NT2/D1 (cell line): ENCODE measurements around the gene UNC93A.

Experiments used
- DNase-seq: peaks from one replicate; pipeline ENCODE4 v3.0.0-alpha.2; 2011; ENCODE audit warnings: low read depth, low spot score
- H3K27me3 ChIP-seq: 2 replicates; pipeline ENCODE4 v1.6.0; 2011; ENCODE audit warnings: mild to moderate bottlenecking; ENCODE audit not compliant: insufficient read length, insufficient read depth
- H3K36me3 ChIP-seq: 2 replicates; pipeline ENCODE4 v1.6.1; 2011; ENCODE audit warnings: mild to moderate bottlenecking, low read length, mixed read lengths; ENCODE audit not compliant: insufficient read depth, insufficient read length
- H3K4me1 ChIP-seq: 2 replicates; pipeline ENCODE4 v1.5.1; 2011; ENCODE audit not compliant: insufficient read depth, insufficient read length
- H3K4me3 ChIP-seq: 2 replicates; pipeline ENCODE4 v1.5.1; 2011; ENCODE audit warnings: low read depth; ENCODE audit not compliant: insufficient read length
- H3K9ac ChIP-seq: 2 replicates; pipeline ENCODE4 v1.6.0; 2011; ENCODE audit warnings: low read depth; ENCODE audit not compliant: insufficient read length
- H3K9me3 ChIP-seq: 2 replicates; pipeline ENCODE4 v1.5.1; 2011; ENCODE audit warnings: mild to moderate bottlenecking, low read length; ENCODE audit not compliant: insufficient read depth
- SUZ12 ChIP-seq: IDR thresholded peaks from 2 replicates; pipeline ENCODE4 v1.6.1; 2011; ENCODE audit not compliant: insufficient read length, insufficient read depth; ENCODE audit errors: extremely low read depth
- YY1 ChIP-seq: IDR thresholded peaks from 2 replicates; pipeline ENCODE4 v1.6.1; 2011; ENCODE audit not compliant: insufficient read length, insufficient read depth
- ZNF274 ChIP-seq: IDR thresholded peaks from 2 replicates; pipeline ENCODE4 v1.6.1; 2011; ENCODE audit warnings: mild to moderate bottlenecking, low read depth, low read length

Gene UNC93A

DNA sequence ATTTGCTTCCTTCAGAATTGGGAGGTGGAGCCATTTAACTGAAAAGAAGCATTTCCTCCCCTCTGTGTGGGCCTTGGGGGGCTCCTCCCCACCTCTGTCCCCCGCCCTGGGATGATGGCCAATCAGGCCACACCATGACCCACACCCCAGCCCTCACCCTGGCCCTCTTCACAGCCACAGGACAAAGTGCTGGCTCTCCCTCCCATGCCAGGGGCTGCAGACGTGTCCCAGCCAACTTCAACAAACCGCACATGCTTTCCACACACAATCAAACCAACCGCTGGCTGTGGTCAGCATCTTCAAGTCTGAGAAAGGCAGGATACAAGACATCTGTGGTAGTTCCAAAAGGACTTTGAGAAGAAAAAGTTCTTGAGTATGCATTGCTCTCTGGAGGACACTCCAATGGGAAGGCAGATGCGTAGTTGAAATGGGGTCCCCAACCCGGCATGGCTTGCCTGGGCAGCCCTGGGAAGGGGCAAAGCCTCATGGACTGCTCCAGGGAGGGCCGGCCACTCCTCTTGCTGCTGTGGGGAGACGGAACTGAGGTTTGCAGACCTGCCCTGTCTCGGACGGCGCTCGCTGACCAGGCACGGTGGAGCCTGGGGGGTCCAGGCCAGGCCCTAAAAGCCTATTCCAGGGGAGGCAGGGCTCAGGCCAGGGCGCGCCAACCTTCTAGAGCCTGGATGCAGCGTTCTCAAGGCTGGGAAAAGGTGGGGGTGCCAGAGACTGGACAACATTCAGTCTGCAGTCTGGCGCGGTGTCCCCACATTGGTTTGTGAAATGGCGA is 45.9 kb downstream of the UNC93A start:
- no peak for TF ChIP-seq YY1
- TF ChIP-seq ZNF274, result no peak
- no peak for TF ChIP-seq SUZ12
- no peak overlapping the region for H3K9ac ChIP-seq
- no peak for DNase-seq

DNA sequence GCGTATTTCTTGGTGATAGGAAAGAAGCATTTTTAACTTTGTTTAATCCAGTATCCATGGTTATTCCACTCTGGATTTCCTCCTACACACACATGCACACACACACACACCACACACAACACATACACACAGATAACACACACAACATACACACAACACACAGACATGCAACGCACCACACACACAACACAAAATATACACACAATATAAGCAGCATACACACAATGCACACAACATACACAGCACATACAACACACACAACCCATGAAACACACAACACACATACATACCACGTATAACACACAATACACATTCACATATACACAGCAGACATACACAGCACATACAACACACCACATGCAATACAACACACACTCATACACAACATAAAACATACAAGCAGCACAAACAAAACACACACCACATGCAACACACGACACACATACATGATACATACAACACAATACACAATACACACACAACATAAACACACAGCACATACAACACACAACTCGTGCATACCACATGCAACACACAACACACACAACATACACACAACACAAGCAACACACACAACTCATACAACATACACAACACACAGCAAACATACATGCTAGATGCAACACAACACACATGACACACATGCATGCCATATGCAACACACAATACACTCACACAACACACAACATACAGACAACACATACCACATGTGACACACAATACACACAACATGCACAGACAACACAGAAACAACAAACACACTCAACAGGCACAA is 46.7 kb downstream of the UNC93A start:
- H3K36me3 ChIP-seq, result no peaks in the 10 kb centered on the region
- no peak overlapping the region for H3K9ac ChIP-seq
- DNase-seq, result no peak
- H3K27me3 ChIP-seq, result no peaks in the 10 kb centered on the region
- H3K4me3 ChIP-seq, result no peak overlapping the region
- peaks cover 2% of the 10 kb centered on the region for H3K4me1 ChIP-seq
- TF ChIP-seq SUZ12 (no peak), ZNF274 (no peak), YY1 (no peak)
- H3K9me3 ChIP-seq, result no peaks in the 10 kb centered on the region

More for the DNA sequence above, 45.9 kb downstream of the UNC93A start:
- Histone ChIP-seq H3K27me3 (no peaks in the 10 kb centered on the region), H3K4me1 (peaks cover 2% of the 10 kb centered on the region), H3K36me3 (no peaks in the 10 kb centered on the region), H3K4me3 (no peak overlapping the region), H3K9me3 (no peaks in the 10 kb centered on the region)

DNA sequence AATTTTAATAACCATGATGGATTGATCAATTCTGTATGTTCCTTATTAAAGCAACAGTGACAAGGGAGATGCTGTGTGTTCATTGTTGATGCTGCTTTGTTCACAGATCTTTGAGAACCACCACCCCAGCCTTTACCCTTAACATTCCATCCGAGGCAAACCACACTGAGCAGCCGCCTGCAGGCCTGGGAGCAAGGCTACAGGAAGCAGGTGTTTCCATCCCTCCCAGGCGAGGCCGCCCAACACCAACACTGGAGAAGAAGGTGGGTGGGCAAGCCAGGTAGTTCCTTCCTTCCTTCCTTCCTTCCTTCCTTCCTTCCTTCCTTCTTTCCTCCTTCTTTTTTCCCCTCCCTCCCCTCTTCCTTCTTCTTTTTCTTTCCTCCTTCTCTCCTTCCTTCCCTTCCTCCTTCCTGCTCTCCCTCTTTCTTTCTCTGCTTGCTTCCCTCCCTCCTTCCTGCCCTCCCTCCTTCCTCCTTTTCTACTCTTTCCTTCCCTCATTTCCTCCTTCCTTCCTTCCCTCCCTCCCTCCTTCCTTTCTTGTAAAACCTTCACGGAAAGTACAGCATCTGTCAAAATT is 47.5 kb downstream of the UNC93A start:
- Histone ChIP-seq H3K9ac (no peak overlapping the region), H3K27me3 (no peaks in the 10 kb centered on the region), H3K4me3 (no peak overlapping the region), H3K9me3 (no peaks in the 10 kb centered on the region), H3K36me3 (no peaks in the 10 kb centered on the region), H3K4me1 (peaks cover 2% of the 10 kb centered on the region)
- DNase-seq, result no peak
- TF ChIP-seq YY1 (no peak), ZNF274 (no peak), SUZ12 (no peak)

DNA sequence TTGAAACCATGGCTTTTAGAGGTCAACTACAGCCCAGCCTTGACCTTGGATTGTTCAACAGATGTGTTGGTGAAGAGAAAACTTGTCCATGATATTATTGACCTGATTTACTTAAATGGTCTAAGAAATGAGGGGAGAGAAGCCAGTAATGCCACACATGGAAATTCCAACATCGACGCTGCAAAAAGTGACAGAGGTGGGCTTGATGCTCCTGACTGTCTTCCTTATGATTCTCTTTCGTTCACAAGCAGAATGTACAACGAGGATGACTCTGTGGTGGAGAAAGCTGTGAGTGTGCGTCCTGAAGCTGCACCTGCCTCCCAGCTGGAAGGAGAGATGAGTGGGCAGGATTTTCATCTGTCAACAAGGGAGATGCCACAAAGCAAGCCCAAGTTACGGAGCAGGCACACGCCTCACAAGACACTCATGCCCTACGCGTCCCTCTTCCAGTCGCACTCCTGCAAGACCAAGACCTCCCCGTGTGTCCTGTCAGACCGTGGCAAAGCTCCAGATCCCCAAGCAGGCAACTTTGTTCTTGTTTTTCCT is 50.0 kb downstream of the UNC93A start:
- Histone ChIP-seq H3K4me3 (no peak overlapping the region), H3K36me3 (no peaks in the 10 kb centered on the region), H3K27me3 (no peaks in the 10 kb centered on the region), H3K9me3 (no peaks in the 10 kb centered on the region), H3K4me1 (peaks cover 2% of the 10 kb centered on the region), H3K9ac (no peak overlapping the region)
- no peak for TF ChIP-seq YY1
- no peak for TF ChIP-seq ZNF274
- no peak for TF ChIP-seq SUZ12
- DNase-seq, result no peak

DNA sequence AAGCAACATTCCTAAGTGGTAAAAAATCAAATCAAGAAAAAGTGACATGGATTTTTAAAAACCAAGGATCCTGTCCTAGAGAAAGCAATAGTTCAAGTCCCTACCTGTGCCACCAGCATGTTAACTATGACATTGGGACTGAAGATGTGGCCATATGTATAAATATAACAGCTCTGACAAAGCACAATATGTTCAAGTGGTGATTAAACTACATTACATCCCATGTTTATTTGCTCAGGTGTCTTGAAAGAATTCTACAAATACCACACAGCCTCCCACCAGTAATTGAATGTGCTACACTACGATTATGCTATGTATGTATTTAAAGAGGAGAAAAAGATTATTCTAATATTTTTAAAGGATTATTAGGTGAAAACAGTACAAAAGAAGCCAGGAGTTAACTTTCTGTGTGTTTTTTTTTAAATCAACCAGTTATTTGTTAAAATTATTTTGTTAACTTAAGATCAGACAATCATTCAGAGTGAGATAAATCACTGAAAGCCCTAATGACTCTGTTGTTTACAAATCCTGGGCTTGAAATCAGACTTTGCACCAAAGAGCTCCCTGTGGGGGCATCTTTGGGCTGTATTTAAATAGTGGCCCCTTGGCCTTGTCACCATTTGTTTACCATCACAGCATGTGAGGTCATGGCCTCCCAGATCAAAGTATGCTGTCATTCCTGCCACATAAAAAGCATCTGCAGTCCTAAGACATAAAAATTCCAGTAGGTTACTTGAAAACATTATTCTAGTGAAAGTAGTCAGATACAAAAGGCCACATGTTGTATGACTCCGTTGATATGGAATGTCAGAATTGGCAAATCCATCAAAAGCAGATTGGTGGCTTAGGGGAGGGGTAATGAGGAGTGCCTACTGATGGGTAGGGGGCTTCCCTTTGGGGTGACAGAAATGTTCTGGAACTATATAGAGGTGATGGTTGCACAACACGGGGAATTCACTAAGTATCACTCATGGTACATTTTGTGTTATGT is 50.8 kb downstream of the UNC93A start:
- Histone ChIP-seq H3K4me1 (no peaks in the 10 kb centered on the region), H3K9me3 (no peaks in the 10 kb centered on the region), H3K4me3 (no peak overlapping the region), H3K36me3 (no peaks in the 10 kb centered on the region), H3K9ac (no peak overlapping the region), H3K27me3 (no peaks in the 10 kb centered on the region)
- TF ChIP-seq SUZ12 (no peak), ZNF274 (no peak), YY1 (no peak)
- DNase-seq, result no peak

DNA sequence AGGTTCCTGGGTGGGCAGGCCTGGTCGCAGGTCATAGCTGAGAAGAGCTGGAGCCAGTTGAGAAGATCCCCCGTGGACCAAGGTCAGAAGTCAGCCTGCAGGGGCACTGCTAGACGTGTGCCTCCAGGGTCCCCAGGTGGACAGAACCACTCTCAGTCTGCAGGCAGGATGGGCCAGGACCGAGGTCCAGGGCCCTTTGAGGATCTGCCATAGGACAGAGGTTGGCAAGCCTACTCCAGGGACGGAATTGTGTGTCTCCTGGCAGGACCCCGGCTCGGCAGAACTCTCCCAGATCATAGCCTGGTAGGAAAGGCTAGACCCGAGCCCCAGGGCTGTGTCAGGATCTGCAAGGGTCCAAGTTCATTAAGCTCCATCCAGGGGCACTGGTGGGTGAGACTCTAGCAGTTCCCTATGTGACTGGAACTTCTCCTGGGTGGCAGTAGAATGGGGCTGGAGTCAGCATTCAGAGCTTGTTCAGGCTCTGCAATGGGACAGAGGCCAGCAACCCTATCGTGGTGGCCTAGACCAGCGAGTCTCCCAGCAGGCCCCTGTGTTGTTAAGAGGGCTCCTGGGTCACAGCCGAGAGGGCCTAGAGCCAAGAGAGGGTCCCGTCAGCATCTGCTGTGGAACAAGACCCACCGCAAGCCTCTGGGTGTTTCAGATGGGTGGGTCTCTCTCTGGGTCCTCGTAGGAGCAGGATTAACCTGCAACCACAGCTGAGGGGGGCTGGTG is 51.9 kb downstream of the UNC93A start:
- no peaks in the 10 kb centered on the region for H3K36me3 ChIP-seq
- TF ChIP-seq ZNF274, result no peak
- no peak for TF ChIP-seq YY1
- TF ChIP-seq SUZ12, result no peak
- no peak overlapping the region for H3K9ac ChIP-seq
- H3K4me3 ChIP-seq, result no peak overlapping the region
- H3K27me3 ChIP-seq, result no peaks in the 10 kb centered on the region
- H3K4me1 ChIP-seq, result no peaks in the 10 kb centered on the region
- H3K9me3 ChIP-seq, result no peaks in the 10 kb centered on the region
- no peak for DNase-seq
